Measurements from ENCODE around the gene BEND6.

DNA sequence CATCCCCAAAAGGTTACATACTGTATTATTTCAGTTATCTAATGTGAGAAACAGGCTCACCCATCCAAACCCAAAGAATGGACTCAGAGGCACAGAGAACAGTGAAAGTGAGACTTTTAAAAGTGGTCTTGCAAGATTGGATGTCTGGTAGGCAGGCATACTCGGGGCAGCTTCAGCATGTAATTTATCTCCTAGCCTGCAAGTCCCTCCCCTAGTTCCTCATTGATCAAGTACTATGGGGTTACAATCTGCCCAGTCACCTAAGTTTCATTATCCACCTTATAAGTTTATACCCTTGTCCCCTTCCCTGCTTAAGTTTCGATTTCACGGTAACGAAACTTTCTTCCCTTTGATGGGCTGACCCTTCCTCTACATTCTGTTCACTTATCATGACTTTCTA, 114.3 kb downstream of the BEND6 start:
- no peak for TF ChIP-seq CTCF (IDR thresholded peaks at IDR 0.05 in 8 of 11, conservative IDR thresholded peaks at IDR 0.05 in 3 of 11)
- no peak for TF ChIP-seq POLR2AphosphoS5 (IDR thresholded peaks at IDR 0.05)
- no peak for TF ChIP-seq POLR2A (IDR thresholded peaks at IDR 0.05)
